GM12892 (cell line): ENCODE measurements around the gene LOX.

Experiments
- POLR2A ChIP-seq: IDR thresholded peaks from 2 replicates; pipeline ENCODE4 v1.6.1; 2011; ENCODE audit warnings: low read depth, low read length, control low read depth
- POLR2AphosphoS5 ChIP-seq: IDR thresholded peaks from 2 replicates; pipeline ENCODE4 v1.6.1; 2011; ENCODE audit warnings: low read depth, low read length, control low read depth
- TAF1 ChIP-seq: IDR thresholded peaks from 2 replicates; pipeline ENCODE4 v1.6.1; 2011; ENCODE audit warnings: low read depth, mild to moderate bottlenecking, control low read depth, low read length, borderline replicate concordance

GRCh38 chr5:122102825-122103224 is 24.8 kb upstream of the LOX start:
- TF ChIP-seq POLR2A (no peak), TAF1 (no peak), POLR2AphosphoS5 (no peak)
